Fibroblast of villous mesenchyme (primary cell): ENCODE results near the gene DAGLB. TPM values are rescaled to one million over a fixed set of nuclear protein-coding genes. Genes with fewer than 3 reads are reported as not detected.
"Not testable (repeated sequence)": the region's sequence is repeated elsewhere in the genome, so short reads cannot be mapped to it uniquely, and the experiment has no call there.

Experiments used
- DNase-seq: peaks from one replicate; pipeline ENCODE4 v3.0.0-alpha.2; 2010; ENCODE audit warnings: low read depth
- H3K4me3 ChIP-seq: 2 replicates; pipeline ENCODE4 v1.5.1; 2011; ENCODE audit warnings: low read depth, mild to moderate bottlenecking, low read length
- total RNA-seq: library from RNA; depleted of rRNA; stranded (reverse); fragments of >200 nt; gene quantifications from 2 replicates; pipeline ENCODE4 v1.2.3, GENCODE V29; 2012
- TF ChIP-seq, protein P1 (sequence below): IDR thresholded peaks from 2 replicates; pipeline ENCODE4 v1.5.1; 2012; ENCODE audit warnings: low read depth, mild to moderate bottlenecking, low read length; ENCODE audit not compliant: insufficient read depth

DAGLB gene
- total RNA-seq, 1 donor: 29.4 TPM

GRCh38 chr7:6399351-6399750, 48.4 kb downstream of the DAGLB start:
- TF ChIP-seq, protein P1, sequence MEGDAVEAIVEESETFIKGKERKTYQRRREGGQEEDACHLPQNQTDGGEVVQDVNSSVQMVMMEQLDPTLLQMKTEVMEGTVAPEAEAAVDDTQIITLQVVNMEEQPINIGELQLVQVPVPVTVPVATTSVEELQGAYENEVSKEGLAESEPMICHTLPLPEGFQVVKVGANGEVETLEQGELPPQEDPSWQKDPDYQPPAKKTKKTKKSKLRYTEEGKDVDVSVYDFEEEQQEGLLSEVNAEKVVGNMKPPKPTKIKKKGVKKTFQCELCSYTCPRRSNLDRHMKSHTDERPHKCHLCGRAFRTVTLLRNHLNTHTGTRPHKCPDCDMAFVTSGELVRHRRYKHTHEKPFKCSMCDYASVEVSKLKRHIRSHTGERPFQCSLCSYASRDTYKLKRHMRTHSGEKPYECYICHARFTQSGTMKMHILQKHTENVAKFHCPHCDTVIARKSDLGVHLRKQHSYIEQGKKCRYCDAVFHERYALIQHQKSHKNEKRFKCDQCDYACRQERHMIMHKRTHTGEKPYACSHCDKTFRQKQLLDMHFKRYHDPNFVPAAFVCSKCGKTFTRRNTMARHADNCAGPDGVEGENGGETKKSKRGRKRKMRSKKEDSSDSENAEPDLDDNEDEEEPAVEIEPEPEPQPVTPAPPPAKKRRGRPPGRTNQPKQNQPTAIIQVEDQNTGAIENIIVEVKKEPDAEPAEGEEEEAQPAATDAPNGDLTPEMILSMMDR: no peak
- H3K4me3 ChIP-seq: no peak overlapping the region

GRCh38 chr7:6398943-6399342, 48.8 kb downstream of the DAGLB start:
- TF ChIP-seq, protein P1: no peak
- no peak overlapping the region for H3K4me3 ChIP-seq
- DNase-seq: no peak

More at GRCh38 chr7:6399351-6399750, 48.4 kb downstream of the DAGLB start:
- DNase-seq: no peak

- DNase-seq, H3K4me3 ChIP-seq: not testable (repeated sequence)
Measured at GRCh38 chr7:6397759-6398495, 49.8 kb downstream of the DAGLB start.

DNA sequence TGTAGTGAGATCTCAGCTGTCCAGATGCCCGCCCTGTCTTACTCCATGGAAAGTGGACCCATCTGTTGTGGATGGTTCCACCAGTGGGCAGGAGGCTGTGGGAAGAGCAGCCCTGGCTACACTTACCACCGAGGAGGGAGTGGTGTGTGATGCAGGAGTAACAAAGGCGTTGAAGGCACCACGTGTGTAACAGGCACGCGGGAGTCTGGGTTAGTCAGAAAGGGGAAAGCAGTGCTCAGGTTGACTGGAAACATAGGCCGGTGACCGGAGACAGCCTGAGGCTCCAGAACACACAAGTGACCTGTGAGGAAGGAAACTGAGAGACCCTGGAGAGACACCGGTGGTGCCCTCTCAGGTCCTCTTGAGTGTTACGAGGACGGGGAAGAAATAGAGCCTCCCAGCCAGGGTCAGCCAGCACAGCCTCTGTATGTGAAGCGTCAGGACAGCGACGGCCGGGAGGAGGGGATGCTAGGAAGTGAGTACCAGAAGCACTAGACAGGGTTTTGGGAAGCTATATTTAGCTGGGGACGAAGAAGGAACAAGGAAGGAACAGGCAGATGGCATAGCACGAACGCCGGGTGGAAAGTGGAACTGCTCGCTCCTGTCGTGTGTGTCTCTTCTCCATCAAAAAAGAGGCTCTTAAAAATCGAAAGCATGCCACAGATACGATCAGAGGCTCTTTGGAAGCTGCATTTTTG, 51.7 kb downstream of the DAGLB start:
- TF ChIP-seq, protein P1: no peak
- H3K4me3 ChIP-seq: no peak overlapping the region
- DNase-seq: no peak

GRCh38 chr7:6394114-6394513, 53.6 kb downstream of the DAGLB start:
- TF ChIP-seq, protein P1: no peak
- no peak for DNase-seq
- H3K4me3 ChIP-seq: no peak overlapping the region

GRCh38 chr7:6393667-6394056, 54.1 kb downstream of the DAGLB start:
- H3K4me3 ChIP-seq: no peak overlapping the region
- TF ChIP-seq, protein P1: no peak
- no peak for DNase-seq
